HCT116 (cell line): Measurements from ENCODE around the gene CD84. TPM values are rescaled to one million over a fixed set of nuclear protein-coding genes. Genes with fewer than 3 reads are reported as not detected.

Experiments
- ATAC-seq: fragments of 200-7000 bp; cut with Tn5 transposase; 2 replicates; pipeline ENCODE4 v1.9.1; 2020; ENCODE audit warnings: mild to moderate bottlenecking, moderate library complexity
- BruUV-seq: library from RNA; stranded (reverse); fragments of 400-500 nt; replicated peaks from 2 replicates; lab custom pipeline; 2021; lab: Mats Ljungman, UMichigan
- CTCF ChIA-PET: fragments of 300-600 bp; sonication (Branson Sonifier 250); formaldehyde crosslinking; loops from one replicate; lab custom pipeline; 2021; ENCODE audit warnings: antibody characterized with exemption; lab: Charles Lee
- POLR2A ChIA-PET: fragments of 300-600, 350-600 bp; sonication (Branson Sonifier 250); formaldehyde crosslinking; loops from one replicate; lab custom pipeline; 2021; ENCODE audit warnings: antibody characterized with exemption; lab: Charles Lee
- RAD21 ChIA-PET, 2 experiments: fragments of 300-600 bp; sonication (Branson Sonifier 250); formaldehyde crosslinking; loops; one replicate each; lab custom pipeline; 2023; ENCODE audit warnings: low total read pairs in 2 of 2; ENCODE audit not compliant: uncharacterized antibody in 2 of 2, unreplicated experiment in 2 of 2, low non-redundant PET in 1 of 2; lab: Charles Lee
- DNase-seq: peaks from one replicate; pipeline ENCODE4 v3.0.0-alpha.2; 2010; ENCODE audit warnings: low read depth, low spot score
- H2AFZ ChIP-seq: fragments of 200-600 bp; shearing (Covaris generic), sonication (generic); 2 replicates; pipeline ENCODE4 v1.6.1; 2017; ENCODE audit warnings: low read depth, mixed run types, mixed read lengths, antibody characterized with exemption, low read length; ENCODE audit not compliant: poor library complexity, severe bottlenecking
- H3K27ac ChIP-seq: 2 replicates; pipeline ENCODE4 v1.5.1; 2012; ENCODE audit warnings: low read depth, low read length
- H3K27me3 ChIP-seq: fragments of 200-600 bp; sonication (generic); 2 replicates; pipeline ENCODE4 v1.6.1; 2016; ENCODE audit warnings: mixed run types, low read length, mixed read lengths; ENCODE audit not compliant: insufficient read depth
- H3K36me3 ChIP-seq, 2 experiments: fragments of 200-500 bp in 1 of 2; fragments of 200-600 bp in 1 of 2; sonication (Bioruptor generic) in 1 of 2; sonication (generic) in 1 of 2; 2 replicates each; pipeline versions ENCODE4 v1.5.1 to v1.6.1; 2014 to 2016; ENCODE audit warnings: low read length in 2 of 2, inconsistent platforms in 1 of 2, mixed read lengths in 1 of 2, mixed run types in 1 of 2; ENCODE audit not compliant: insufficient read depth in 2 of 2, control insufficient read depth in 1 of 2
- H3K4me1 ChIP-seq, 2 experiments: fragments of 200-600 bp in 1 of 2; sonication (generic) in 1 of 2; 2 replicates each; pipeline versions ENCODE4 v1.5.1 to v1.6.1; 2012 to 2017; ENCODE audit warnings: low read length in 2 of 2, inconsistent platforms in 1 of 2, mild to moderate bottlenecking in 1 of 2, mixed read lengths in 1 of 2, mixed run types in 1 of 2, moderate library complexity in 1 of 2; ENCODE audit not compliant: insufficient read depth in 2 of 2, control insufficient read depth in 1 of 2
- H3K4me2 ChIP-seq: fragments of 200-600 bp; sonication (generic); 2 replicates; pipeline ENCODE4 v1.6.1; 2017; ENCODE audit warnings: mixed run types, low read length, mixed read lengths
- H3K4me3 ChIP-seq, 2 experiments: fragments of 200-600 bp in 1 of 2; sonication (generic) in 1 of 2; replicated peaks in 1 of 2; 2 replicates each; pipeline ENCODE4 v1.5.1; 2011 to 2016; ENCODE audit warnings: low read length in 2 of 2, control low read depth in 1 of 2, low read depth in 1 of 2, mild to moderate bottlenecking in 1 of 2, mixed read lengths in 1 of 2, mixed run types in 1 of 2
- H3K79me2 ChIP-seq: fragments of 200-600 bp; sonication (generic); 2 replicates; pipeline ENCODE4 v1.6.1; 2017; ENCODE audit warnings: mild to moderate bottlenecking, mixed run types, low read length, moderate library complexity, mixed read lengths; ENCODE audit not compliant: insufficient read depth
- H3K9ac ChIP-seq: fragments of 200-600 bp; sonication (generic); 2 replicates; pipeline ENCODE4 v1.6.1; 2016; ENCODE audit warnings: low read length, mixed read lengths
- H3K9me2 ChIP-seq: fragments of 200-600 bp; sonication (generic), shearing (Covaris generic); 2 replicates; pipeline ENCODE4 v1.6.1; 2017; ENCODE audit warnings: mixed run types, mild to moderate bottlenecking, moderate library complexity; ENCODE audit not compliant: insufficient read depth
- H3K9me3 ChIP-seq, 2 experiments: fragments of 200-500 bp in 1 of 2; fragments of 200-600 bp in 1 of 2; sonication (Bioruptor generic) in 1 of 2; sonication (generic) in 1 of 2; 2 replicates each; pipeline ENCODE4 v1.6.1; 2014 to 2017; ENCODE audit warnings: low read length in 2 of 2, mixed read lengths in 2 of 2, inconsistent platforms in 1 of 2, low read depth in 1 of 2, mild to moderate bottlenecking in 1 of 2, mixed run types in 1 of 2, moderate library complexity in 1 of 2; ENCODE audit not compliant: control insufficient read depth in 1 of 2, insufficient read depth in 1 of 2
- H4K20me1 ChIP-seq: fragments of 200-600 bp; sonication (generic), shearing (Covaris generic); 2 replicates; pipeline ENCODE4 v1.6.1; 2017; ENCODE audit warnings: mixed run types, mild to moderate bottlenecking, moderate library complexity; ENCODE audit not compliant: insufficient read depth
- EGR1 ChIP-seq: IDR thresholded peaks from 2 replicates; pipeline ENCODE4 v1.6.1; 2012; ENCODE audit warnings: low read depth
- EZH2phosphoT487 ChIP-seq: fragments of 200-600 bp; IDR thresholded peaks from 2 replicates; pipeline ENCODE4 v1.6.1; 2018; ENCODE audit warnings: antibody characterized with exemption, borderline replicate concordance
- FOSL1 ChIP-seq: IDR thresholded peaks from 2 replicates; pipeline ENCODE4 v1.6.1; 2012; ENCODE audit warnings: low read depth
- JUND ChIP-seq: IDR thresholded peaks from 2 replicates; pipeline ENCODE4 v1.6.1; 2012
- SIN3A ChIP-seq: IDR thresholded peaks from 2 replicates; pipeline ENCODE4 v1.6.1; 2012; ENCODE audit warnings: low read depth
- ZFX ChIP-seq: fragments of 450-650 bp; IDR thresholded peaks from 2 replicates; pipeline ENCODE4 v1.6.1; 2017
- intact Hi-C: fragments of 100-400 bp; cut with micrococcal nuclease; formaldehyde crosslinking; loops from 2 replicates; pipeline ENCODE4 v1.10.0; 2022
- total RNA-seq: library from RNA; stranded (reverse); gene quantifications from one replicate; pipeline ENCODE4 v1.2.1, GENCODE V29; 2021; ENCODE audit not compliant: unreplicated experiment
- TF ChIP-seq, protein P1 (sequence below): IDR thresholded peaks from 2 replicates; pipeline ENCODE4 v1.6.1; 2012; ENCODE audit warnings: low read depth
- TF ChIP-seq, protein P2 (sequence below): IDR thresholded peaks from 2 replicates; pipeline ENCODE4 v1.6.1; 2012

CD84 gene
- total RNA-seq, 1 experiment from 2014 or later, result 0.02 TPM

DNA sequence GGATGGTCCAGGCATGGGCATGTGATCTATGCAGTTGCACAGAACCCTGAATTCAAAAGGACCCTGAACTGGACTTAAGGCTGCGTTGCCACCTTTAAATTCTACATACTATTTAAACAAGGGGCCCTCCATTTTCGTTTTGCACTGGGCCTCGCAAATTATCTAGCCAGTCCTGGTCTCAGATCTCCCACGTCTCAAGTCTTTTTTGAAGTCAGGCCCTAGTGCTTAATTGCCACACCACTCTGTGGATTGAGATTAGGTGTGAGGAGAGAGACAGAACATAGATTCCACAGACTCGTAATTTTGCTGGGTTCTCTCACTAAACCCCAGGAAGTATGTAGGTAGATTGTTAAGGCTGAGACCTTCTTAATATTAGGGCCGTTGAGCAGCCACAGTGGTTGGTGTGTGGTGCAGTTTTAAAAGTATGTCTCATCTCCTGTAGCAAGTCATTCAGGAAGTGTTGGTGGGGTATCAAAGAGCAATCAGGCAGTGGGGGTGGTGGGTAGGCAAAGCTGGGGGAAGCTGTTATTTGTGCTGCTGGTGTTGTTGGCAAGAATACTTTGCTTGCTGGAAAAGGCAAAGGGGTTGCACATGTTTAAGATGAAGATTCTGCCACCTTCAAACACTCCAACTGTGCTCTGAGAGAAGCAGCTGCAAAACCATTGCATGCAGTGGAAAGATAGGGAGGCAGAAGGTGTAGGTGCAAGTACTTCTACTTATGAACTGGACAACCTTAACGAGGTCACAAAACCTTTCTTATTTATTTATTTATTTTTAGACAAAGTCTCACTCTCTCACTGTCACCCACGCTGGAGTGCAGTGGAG is 11.2 kb downstream of the CD84 start:
- no peak overlapping the region for H3K27ac ChIP-seq
- no peaks in the 10 kb centered on the region for H3K9me2 ChIP-seq
- no peaks in the 10 kb centered on the region for H3K79me2 ChIP-seq
- TF ChIP-seq FOSL1, result no peak
- no peaks in the 10 kb centered on the region; the same call in 1 of the 2 replicates for H3K27me3 ChIP-seq
- no peaks in the 10 kb centered on the region for H3K9me3 ChIP-seq
- BruUV-seq, result no TSS peak
- ChIA-PET POLR2A (no interaction called here), CTCF (no interaction called here), RAD21 (no interaction called here)
- no peak for DNase-seq
- no peak overlapping the region for H3K4me2 ChIP-seq
- intact Hi-C loops, result no loop called here
- ATAC-seq, result no peak
- no peak overlapping the region for H2AFZ ChIP-seq
- no peaks in the 10 kb centered on the region for H3K36me3 ChIP-seq
- no peak overlapping the region for H3K9ac ChIP-seq
- no peaks in the 10 kb centered on the region for H3K4me1 ChIP-seq
- no peak overlapping the region for H3K4me3 ChIP-seq
- H4K20me1 ChIP-seq, result no peaks in the 10 kb centered on the region

DNA sequence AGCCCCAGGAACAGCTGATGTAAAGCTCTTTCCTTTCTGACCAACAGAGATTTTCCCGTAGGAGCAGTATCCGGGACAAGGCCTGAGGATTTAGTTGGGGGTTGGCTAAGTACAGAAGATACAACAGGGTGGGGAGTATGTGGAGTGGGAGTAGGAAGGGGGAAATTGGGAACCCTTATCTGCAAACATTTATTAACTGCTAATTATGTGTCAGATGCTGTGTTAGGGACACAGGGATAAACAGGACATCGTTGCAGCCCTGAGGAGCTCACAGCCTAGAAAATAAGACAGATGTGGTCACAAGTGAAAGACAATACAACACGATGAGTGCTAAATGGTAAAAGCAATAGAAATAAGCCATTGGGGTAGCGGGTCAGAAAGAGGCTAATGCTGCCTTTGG is 12.0 kb downstream of the CD84 start:
- intact Hi-C loops, result no loop called here
- no peaks in the 10 kb centered on the region for H3K36me3 ChIP-seq
- TF ChIP-seq ZFX (no peak), EGR1 (no peak), JUND (no peak), EZH2phosphoT487 (no peak), FOSL1 (no peak), SIN3A (no peak)
- TF ChIP-seq, protein P1, sequence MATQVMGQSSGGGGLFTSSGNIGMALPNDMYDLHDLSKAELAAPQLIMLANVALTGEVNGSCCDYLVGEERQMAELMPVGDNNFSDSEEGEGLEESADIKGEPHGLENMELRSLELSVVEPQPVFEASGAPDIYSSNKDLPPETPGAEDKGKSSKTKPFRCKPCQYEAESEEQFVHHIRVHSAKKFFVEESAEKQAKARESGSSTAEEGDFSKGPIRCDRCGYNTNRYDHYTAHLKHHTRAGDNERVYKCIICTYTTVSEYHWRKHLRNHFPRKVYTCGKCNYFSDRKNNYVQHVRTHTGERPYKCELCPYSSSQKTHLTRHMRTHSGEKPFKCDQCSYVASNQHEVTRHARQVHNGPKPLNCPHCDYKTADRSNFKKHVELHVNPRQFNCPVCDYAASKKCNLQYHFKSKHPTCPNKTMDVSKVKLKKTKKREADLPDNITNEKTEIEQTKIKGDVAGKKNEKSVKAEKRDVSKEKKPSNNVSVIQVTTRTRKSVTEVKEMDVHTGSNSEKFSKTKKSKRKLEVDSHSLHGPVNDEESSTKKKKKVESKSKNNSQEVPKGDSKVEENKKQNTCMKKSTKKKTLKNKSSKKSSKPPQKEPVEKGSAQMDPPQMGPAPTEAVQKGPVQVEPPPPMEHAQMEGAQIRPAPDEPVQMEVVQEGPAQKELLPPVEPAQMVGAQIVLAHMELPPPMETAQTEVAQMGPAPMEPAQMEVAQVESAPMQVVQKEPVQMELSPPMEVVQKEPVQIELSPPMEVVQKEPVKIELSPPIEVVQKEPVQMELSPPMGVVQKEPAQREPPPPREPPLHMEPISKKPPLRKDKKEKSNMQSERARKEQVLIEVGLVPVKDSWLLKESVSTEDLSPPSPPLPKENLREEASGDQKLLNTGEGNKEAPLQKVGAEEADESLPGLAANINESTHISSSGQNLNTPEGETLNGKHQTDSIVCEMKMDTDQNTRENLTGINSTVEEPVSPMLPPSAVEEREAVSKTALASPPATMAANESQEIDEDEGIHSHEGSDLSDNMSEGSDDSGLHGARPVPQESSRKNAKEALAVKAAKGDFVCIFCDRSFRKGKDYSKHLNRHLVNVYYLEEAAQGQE, result no peak
- TF ChIP-seq, protein P2, sequence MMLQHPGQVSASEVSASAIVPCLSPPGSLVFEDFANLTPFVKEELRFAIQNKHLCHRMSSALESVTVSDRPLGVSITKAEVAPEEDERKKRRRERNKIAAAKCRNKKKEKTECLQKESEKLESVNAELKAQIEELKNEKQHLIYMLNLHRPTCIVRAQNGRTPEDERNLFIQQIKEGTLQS, result no peak
- H3K27ac ChIP-seq, result no peak overlapping the region
- H2AFZ ChIP-seq, result no peak overlapping the region
- no peaks in the 10 kb centered on the region for H3K27me3 ChIP-seq
- DNase-seq, result no peak
- H3K4me3 ChIP-seq, result no peak overlapping the region
- H3K9me3 ChIP-seq, result no peaks in the 10 kb centered on the region
- RAD21 ChIA-PET, result no interaction called here
- no peaks in the 10 kb centered on the region for H4K20me1 ChIP-seq
- no TSS peak for BruUV-seq
- no peak for ATAC-seq
- H3K4me2 ChIP-seq, result no peak overlapping the region
- no peaks in the 10 kb centered on the region for H3K79me2 ChIP-seq
- POLR2A ChIA-PET, result no interaction called here
- H3K4me1 ChIP-seq, result no peaks in the 10 kb centered on the region
- H3K9ac ChIP-seq, result no peak overlapping the region
- CTCF ChIA-PET, result no interaction called here
- H3K9me2 ChIP-seq, result no peaks in the 10 kb centered on the region
